OCI-LY1 (cell line): ENCODE results near the gene SLC19A2.

Experiments
- CTCF ChIP-seq: fragments of 200-600 bp; sonication (generic), shearing (Covaris generic); IDR thresholded peaks from 2 replicates; pipeline ENCODE4 v1.5.1; 2017; ENCODE audit warnings: mild to moderate bottlenecking, antibody characterized with exemption, low read length, moderate library complexity, mixed read lengths
- EZH2 ChIP-seq: fragments of 200-600 bp; sonication (generic), shearing (Covaris generic); IDR thresholded peaks from 2 replicates; pipeline ENCODE4 v1.8.0; 2017; ENCODE audit warnings: borderline replicate concordance, mixed run types, mild to moderate bottlenecking, antibody characterized with exemption, low read length, moderate library complexity, mixed read lengths

DNA sequence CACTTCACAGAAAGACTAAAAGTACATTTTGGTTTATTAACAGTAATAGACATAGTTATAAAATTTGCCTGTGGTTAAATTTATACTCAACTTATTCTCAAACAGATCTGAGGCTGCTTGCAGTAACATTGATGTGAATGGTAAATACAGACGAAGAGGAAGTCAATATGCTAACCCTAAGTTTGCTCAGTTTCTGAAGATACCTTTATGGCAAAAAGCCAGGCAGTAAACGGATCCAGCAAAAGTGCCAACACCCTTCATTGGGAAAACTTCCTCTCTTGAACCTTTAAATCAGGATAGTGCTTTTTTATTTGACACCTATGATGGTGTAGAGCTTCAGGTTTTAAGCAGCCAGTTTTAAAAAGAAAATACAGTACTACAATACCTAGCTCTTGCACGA is 41.8 kb downstream of the SLC19A2 start:
- TF ChIP-seq CTCF (no peak), EZH2 (no peak)
